ENCODE results near the gene SCGB1A1.
"Not testable (repeated sequence)": the region's sequence is repeated elsewhere in the genome, so short reads cannot be mapped to it uniquely, and the experiment has no call there.

SCGB1A1 gene

DNA sequence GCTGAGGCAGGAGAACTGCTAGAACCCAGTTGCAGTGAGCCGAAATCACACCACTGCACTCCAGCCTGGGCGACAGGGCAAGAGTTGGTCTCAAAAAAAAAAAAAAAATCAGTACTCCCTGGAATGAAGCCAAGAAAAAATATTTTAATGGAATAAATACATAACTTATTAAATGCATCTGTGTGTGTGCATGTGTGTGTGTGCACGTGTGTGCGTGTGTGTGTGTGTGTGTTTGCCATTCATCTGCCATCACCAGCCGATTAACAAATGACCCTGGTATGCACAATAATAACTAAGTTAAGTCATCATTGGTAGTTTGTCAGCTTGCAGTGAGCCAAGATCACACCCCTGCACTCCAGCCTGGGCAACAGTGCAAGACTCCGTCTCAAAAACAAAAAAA lies 35.0 kb upstream of the SCGB1A1 start:
- DNase-seq (ENCODE audit: low read depth in 1 of 2, low spot score in 1 of 2): no peak
- H3K27me3 ChIP-seq (ENCODE audit: insufficient read depth, poor library complexity, severe bottlenecking): no peaks in the 10 kb centered on the region

DNA sequence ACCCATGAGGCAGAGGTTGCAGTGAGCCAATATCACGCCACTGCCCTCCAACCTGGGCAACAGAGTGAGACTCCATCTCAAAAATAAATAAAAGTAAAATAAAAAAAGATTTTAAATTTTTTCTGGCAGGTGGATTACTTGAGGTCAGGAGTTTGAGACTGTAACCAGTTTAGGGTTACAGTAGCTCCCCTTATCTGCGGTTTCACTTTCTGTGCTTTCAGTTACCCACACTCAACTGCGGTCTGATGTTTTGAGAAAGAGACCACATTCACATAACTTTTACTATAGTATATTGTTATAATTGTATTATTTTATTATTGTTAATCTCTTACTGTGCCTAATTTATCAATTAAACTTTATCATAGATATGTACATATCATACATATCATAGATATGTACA lies 32.8 kb upstream of the SCGB1A1 start:
- DNase-seq (ENCODE audit: low read depth in 1 of 2, low spot score in 1 of 2); H3K4me3 ChIP-seq (replicated peaks; ENCODE audit: insufficient read depth, low read length); H3K27me3 ChIP-seq (ENCODE audit: insufficient read depth, poor library complexity, severe bottlenecking); H3K27ac ChIP-seq (replicated peaks): not testable (repeated sequence)

More for the DNA sequence above, 35.0 kb upstream of the SCGB1A1 start:
- Histone ChIP-seq H3K4me3 (replicated peaks; ENCODE audit: insufficient read depth, low read length) (no peak overlapping the region), H3K27ac (replicated peaks) (no peak overlapping the region)
- TF ChIP-seq, protein P1, sequence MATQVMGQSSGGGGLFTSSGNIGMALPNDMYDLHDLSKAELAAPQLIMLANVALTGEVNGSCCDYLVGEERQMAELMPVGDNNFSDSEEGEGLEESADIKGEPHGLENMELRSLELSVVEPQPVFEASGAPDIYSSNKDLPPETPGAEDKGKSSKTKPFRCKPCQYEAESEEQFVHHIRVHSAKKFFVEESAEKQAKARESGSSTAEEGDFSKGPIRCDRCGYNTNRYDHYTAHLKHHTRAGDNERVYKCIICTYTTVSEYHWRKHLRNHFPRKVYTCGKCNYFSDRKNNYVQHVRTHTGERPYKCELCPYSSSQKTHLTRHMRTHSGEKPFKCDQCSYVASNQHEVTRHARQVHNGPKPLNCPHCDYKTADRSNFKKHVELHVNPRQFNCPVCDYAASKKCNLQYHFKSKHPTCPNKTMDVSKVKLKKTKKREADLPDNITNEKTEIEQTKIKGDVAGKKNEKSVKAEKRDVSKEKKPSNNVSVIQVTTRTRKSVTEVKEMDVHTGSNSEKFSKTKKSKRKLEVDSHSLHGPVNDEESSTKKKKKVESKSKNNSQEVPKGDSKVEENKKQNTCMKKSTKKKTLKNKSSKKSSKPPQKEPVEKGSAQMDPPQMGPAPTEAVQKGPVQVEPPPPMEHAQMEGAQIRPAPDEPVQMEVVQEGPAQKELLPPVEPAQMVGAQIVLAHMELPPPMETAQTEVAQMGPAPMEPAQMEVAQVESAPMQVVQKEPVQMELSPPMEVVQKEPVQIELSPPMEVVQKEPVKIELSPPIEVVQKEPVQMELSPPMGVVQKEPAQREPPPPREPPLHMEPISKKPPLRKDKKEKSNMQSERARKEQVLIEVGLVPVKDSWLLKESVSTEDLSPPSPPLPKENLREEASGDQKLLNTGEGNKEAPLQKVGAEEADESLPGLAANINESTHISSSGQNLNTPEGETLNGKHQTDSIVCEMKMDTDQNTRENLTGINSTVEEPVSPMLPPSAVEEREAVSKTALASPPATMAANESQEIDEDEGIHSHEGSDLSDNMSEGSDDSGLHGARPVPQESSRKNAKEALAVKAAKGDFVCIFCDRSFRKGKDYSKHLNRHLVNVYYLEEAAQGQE (IDR thresholded peaks at IDR 0.05; ENCODE audit: insufficient replicate concordance, low read depth): no peak
- TF ChIP-seq, protein P2, sequence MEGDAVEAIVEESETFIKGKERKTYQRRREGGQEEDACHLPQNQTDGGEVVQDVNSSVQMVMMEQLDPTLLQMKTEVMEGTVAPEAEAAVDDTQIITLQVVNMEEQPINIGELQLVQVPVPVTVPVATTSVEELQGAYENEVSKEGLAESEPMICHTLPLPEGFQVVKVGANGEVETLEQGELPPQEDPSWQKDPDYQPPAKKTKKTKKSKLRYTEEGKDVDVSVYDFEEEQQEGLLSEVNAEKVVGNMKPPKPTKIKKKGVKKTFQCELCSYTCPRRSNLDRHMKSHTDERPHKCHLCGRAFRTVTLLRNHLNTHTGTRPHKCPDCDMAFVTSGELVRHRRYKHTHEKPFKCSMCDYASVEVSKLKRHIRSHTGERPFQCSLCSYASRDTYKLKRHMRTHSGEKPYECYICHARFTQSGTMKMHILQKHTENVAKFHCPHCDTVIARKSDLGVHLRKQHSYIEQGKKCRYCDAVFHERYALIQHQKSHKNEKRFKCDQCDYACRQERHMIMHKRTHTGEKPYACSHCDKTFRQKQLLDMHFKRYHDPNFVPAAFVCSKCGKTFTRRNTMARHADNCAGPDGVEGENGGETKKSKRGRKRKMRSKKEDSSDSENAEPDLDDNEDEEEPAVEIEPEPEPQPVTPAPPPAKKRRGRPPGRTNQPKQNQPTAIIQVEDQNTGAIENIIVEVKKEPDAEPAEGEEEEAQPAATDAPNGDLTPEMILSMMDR (IDR thresholded peaks at IDR 0.05; ENCODE audit: insufficient read depth, low read length): no peak
- TF ChIP-seq SPI1 (IDR thresholded peaks at IDR 0.05; ENCODE audit: borderline replicate concordance, low read depth) (no peak), POLR2AphosphoS5 (IDR thresholded peaks at IDR 0.05; ENCODE audit: low read depth) (no peak), GABPA (IDR thresholded peaks at IDR 0.05; ENCODE audit: low read depth) (no peak)

DNA sequence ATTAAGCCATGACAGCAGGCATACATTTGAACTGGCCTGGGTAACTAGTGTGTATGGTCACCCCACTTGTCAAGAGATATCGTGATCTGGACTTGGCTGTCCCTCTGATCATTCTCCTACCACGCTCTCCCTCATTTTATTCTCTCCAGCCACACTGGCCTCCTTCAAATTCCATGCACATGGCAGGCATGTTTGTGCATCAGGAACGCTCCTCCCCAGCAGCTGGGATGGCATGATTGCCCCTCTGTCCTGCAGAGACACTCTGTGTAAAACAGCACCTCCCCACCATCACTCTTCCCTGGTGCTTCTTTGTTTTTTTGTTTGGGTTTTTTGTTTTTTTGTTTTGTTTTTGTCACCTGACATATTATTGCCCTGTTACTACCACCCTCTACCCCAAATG lies 31.5 kb upstream of the SCGB1A1 start:
- no peak for DNase-seq (ENCODE audit: low read depth in 1 of 2, low spot score in 1 of 2)
- Histone ChIP-seq H3K27me3 (ENCODE audit: insufficient read depth, poor library complexity, severe bottlenecking) (no peaks in the 10 kb centered on the region), H3K27ac (replicated peaks) (no peak overlapping the region), H3K4me3 (replicated peaks; ENCODE audit: insufficient read depth, low read length) (no peak overlapping the region)
- TF ChIP-seq, protein P1 (IDR thresholded peaks at IDR 0.05; ENCODE audit: insufficient replicate concordance, low read depth): no peak
- TF ChIP-seq SPI1 (IDR thresholded peaks at IDR 0.05; ENCODE audit: borderline replicate concordance, low read depth): no peak

DNA sequence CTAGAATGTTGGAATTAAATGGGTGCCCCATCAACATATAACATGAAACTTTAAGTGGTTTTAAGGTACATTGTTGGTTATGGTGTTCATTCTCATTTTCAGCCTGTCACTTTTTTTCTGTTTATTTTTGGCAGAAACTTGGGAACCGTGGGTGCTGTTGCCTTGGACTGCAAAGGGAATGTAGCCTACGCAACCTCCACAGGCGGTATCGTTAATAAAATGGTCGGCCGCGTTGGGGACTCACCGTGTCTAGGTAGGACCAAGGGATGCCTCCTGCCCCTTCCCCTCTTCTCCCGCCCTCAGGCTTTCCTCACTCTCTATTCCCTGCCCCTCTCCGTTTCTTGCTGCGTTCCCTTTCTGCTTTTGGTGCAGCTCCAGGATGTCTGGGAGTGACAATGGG lies 29.8 kb upstream of the SCGB1A1 start:
- Histone ChIP-seq H3K4me3 (replicated peaks; ENCODE audit: insufficient read depth, low read length) (no peak overlapping the region), H3K27me3 (ENCODE audit: insufficient read depth, poor library complexity, severe bottlenecking) (no peaks in the 10 kb centered on the region), H3K27ac (replicated peaks) (no peak overlapping the region)
- no peak for DNase-seq (ENCODE audit: low read depth in 1 of 2, low spot score in 1 of 2)
- TF ChIP-seq SPI1 (IDR thresholded peaks at IDR 0.05; ENCODE audit: borderline replicate concordance, low read depth) (no peak), POLR2AphosphoS5 (IDR thresholded peaks at IDR 0.05; ENCODE audit: low read depth) (no peak), GABPA (IDR thresholded peaks at IDR 0.05; ENCODE audit: low read depth) (no peak)
- TF ChIP-seq, protein P1 (IDR thresholded peaks at IDR 0.05; ENCODE audit: insufficient replicate concordance, low read depth): no peak
- TF ChIP-seq, protein P2 (IDR thresholded peaks at IDR 0.05; ENCODE audit: insufficient read depth, low read length): no peak
